Measurements from ENCODE around the gene GLI2.

The GLI2 gene

DNA sequence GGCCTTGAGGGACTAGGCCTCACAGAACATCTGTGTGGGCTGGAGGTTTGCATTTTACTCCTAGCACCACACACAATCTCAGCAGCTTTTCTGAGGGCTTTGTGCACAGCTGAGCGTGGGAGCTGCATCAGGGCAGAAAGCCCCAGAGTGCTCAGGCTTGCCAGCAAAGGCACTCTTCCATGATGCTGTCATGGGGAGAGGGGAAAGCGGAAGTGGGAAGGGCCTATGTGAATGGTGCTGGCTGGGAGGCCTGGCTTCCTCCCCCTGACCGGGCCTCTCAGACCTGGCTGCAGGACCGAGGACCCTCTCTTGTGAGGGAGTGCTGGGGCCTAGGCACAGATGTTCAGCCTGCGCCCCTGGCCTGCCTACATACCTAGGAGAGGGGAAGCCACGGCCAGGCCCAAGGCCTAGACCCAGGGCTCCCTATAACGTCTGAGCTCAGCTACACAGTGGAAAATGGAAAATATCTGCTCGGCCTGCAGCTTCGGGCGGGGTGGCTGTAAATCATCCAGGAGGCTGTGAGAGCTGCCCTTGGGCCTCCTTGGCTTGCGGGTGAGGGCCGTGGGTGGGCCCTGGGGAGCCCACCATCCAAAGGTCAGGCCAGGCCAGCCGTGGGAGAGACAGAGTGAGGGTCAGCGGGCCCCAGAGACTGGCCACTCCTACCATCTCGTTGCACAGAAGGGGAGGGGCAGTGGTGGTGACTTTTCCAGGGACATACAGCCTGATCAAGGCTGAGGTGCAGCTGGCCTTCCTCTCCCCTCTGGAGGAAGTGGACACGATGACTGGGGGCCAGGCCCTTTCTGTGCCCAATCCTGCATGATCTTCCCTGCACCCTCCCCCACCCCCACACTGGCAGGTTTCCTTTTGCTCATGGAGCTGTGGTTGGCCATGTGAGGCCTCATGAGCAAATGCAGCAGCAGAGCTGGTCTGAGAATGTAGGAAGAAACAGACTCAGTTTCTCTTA lies 22.8 kb downstream of the GLI2 start:
- TF ChIP-seq CEBPB (IDR thresholded peaks at IDR 0.05) = no peak
- TF ChIP-seq, protein P1, sequence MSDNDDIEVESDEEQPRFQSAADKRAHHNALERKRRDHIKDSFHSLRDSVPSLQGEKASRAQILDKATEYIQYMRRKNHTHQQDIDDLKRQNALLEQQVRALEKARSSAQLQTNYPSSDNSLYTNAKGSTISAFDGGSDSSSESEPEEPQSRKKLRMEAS (IDR thresholded peaks at IDR 0.05) = no peak
- TF ChIP-seq EP300 (IDR thresholded peaks at IDR 0.05; ENCODE audit: borderline replicate concordance) = no peak
- no peak for TF ChIP-seq USF1 (IDR thresholded peaks at IDR 0.05)
- no peak for TF ChIP-seq CREB1 (IDR thresholded peaks at IDR 0.05; ENCODE audit: low read depth)
- TF ChIP-seq, protein P2, sequence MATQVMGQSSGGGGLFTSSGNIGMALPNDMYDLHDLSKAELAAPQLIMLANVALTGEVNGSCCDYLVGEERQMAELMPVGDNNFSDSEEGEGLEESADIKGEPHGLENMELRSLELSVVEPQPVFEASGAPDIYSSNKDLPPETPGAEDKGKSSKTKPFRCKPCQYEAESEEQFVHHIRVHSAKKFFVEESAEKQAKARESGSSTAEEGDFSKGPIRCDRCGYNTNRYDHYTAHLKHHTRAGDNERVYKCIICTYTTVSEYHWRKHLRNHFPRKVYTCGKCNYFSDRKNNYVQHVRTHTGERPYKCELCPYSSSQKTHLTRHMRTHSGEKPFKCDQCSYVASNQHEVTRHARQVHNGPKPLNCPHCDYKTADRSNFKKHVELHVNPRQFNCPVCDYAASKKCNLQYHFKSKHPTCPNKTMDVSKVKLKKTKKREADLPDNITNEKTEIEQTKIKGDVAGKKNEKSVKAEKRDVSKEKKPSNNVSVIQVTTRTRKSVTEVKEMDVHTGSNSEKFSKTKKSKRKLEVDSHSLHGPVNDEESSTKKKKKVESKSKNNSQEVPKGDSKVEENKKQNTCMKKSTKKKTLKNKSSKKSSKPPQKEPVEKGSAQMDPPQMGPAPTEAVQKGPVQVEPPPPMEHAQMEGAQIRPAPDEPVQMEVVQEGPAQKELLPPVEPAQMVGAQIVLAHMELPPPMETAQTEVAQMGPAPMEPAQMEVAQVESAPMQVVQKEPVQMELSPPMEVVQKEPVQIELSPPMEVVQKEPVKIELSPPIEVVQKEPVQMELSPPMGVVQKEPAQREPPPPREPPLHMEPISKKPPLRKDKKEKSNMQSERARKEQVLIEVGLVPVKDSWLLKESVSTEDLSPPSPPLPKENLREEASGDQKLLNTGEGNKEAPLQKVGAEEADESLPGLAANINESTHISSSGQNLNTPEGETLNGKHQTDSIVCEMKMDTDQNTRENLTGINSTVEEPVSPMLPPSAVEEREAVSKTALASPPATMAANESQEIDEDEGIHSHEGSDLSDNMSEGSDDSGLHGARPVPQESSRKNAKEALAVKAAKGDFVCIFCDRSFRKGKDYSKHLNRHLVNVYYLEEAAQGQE (IDR thresholded peaks at IDR 0.05; ENCODE audit: low read depth) = no peak
- TF ChIP-seq YY1 (IDR thresholded peaks at IDR 0.05; ENCODE audit: low read depth) = no peak
- TF ChIP-seq TAF1 (IDR thresholded peaks at IDR 0.05; ENCODE audit: low read depth) = no peak
- no peak for TF ChIP-seq EGR1 (IDR thresholded peaks at IDR 0.05)

GRCh38 chr2:120759543-120760331 lies 24.1 kb downstream of the GLI2 start:
- TF ChIP-seq NFIC (IDR thresholded peaks at IDR 0.05) = no peak
- no peak for TF ChIP-seq EGR1 (IDR thresholded peaks at IDR 0.05)
- TF ChIP-seq EP300 (IDR thresholded peaks at IDR 0.05; ENCODE audit: borderline replicate concordance) = no peak

- TF ChIP-seq TCF12 (IDR thresholded peaks at IDR 0.05; ENCODE audit: low read depth) (no peak), EGR1 (IDR thresholded peaks at IDR 0.05) (no peak), CEBPB (IDR thresholded peaks at IDR 0.05) (peak; percentile 97), RAD21 (IDR thresholded peaks at IDR 0.05; ENCODE audit: low read depth) (no peak)
Observed at GRCh38 chr2:120760446-120761135, 24.9 kb downstream of the GLI2 start.

DNA sequence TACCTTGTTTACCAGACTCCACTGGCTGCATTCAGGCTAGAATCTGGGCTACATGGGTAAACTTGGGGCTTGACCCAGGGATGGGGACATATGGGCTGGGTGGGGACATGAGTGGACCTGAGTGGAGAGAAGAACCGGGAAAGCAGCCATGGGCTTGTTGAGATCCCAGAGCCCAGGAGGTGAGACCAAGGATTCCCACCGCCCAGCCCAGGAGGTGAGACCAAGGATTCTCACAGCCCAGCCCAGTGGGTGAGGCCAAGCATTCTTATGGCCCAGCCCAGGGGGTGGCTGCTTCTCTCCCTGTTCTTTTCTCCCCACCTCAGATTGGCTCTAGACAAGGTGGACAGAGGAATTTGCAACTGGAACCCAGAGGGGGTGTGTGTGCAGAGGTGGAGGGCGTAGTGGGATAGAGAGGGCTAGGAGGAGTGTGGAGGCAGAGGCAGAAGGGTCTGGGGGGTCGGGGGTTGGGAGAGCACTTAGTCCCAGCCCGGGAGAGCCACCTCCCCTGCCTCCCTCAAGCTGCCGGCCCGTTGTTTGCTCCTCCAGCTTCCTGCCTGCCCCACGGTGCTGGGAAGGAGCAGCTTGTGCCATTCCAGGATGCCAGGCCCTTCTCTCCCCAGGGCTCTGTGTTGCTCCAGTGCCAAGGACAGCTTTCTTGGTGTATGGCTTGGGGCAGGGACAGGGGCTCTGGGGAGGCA lies 25.6 kb downstream of the GLI2 start:
- TF ChIP-seq, protein P1 (IDR thresholded peaks at IDR 0.05) = no peak
- TF ChIP-seq NFIC (IDR thresholded peaks at IDR 0.05) (no peak), TEAD4 (IDR thresholded peaks at IDR 0.05) (no peak), ZBTB7A (IDR thresholded peaks at IDR 0.05; ENCODE audit: low read depth) (no peak), TCF12 (IDR thresholded peaks at IDR 0.05; ENCODE audit: low read depth) (no peak), RAD21 (IDR thresholded peaks at IDR 0.05; ENCODE audit: low read depth) (no peak), CEBPB (IDR thresholded peaks at IDR 0.05) (no peak), EP300 (IDR thresholded peaks at IDR 0.05; ENCODE audit: borderline replicate concordance) (no peak), TAF1 (IDR thresholded peaks at IDR 0.05; ENCODE audit: low read depth) (no peak)

DNA sequence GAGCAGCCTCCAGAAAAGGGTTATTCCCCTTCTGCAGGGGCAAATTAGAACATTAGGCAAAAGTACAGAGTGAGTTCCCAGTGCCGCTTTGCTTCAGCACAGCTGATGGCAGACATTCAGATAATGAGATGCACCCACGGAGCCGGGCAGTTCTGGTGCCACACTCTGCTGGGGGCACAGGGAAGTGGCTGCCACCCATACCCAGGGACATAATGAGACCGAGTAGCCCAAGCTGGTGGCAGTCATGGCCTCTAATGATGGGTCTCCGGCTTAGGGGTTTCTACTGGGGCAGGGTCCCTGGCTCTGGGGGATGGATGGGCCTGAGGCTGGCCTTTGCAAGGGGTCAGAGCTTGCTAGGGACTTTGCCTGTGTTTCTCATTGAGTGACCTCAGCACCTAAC lies 26.2 kb downstream of the GLI2 start:
- TF ChIP-seq YY1 (IDR thresholded peaks at IDR 0.05; ENCODE audit: low read depth) (no peak), CREB1 (IDR thresholded peaks at IDR 0.05; ENCODE audit: low read depth) (no peak), TAF1 (IDR thresholded peaks at IDR 0.05; ENCODE audit: low read depth) (no peak), EP300 (IDR thresholded peaks at IDR 0.05; ENCODE audit: borderline replicate concordance) (no peak), ZBTB7A (IDR thresholded peaks at IDR 0.05; ENCODE audit: low read depth) (no peak), EGR1 (IDR thresholded peaks at IDR 0.05) (no peak), FOXM1 (IDR thresholded peaks at IDR 0.05; ENCODE audit: borderline replicate concordance, low read depth) (no peak), TCF12 (IDR thresholded peaks at IDR 0.05; ENCODE audit: low read depth) (no peak), USF1 (IDR thresholded peaks at IDR 0.05) (no peak), TEAD4 (IDR thresholded peaks at IDR 0.05) (no peak), CEBPB (IDR thresholded peaks at IDR 0.05) (no peak), RAD21 (IDR thresholded peaks at IDR 0.05; ENCODE audit: low read depth) (no peak), NFIC (IDR thresholded peaks at IDR 0.05) (no peak)
- TF ChIP-seq, protein P2 (IDR thresholded peaks at IDR 0.05; ENCODE audit: low read depth) = no peak
- TF ChIP-seq, protein P1 (IDR thresholded peaks at IDR 0.05) = no peak
